K562 (cell line): ENCODE data around the gene ARRDC5. TPM values are rescaled to one million over a fixed set of nuclear protein-coding genes. Genes with fewer than 3 reads are reported as not detected.

ENCODE experiments used
- ADNP ChIP-seq: fragments of 200-800 bp; sonication (Bioruptor generic); IDR thresholded peaks from 2 replicates; pipeline ENCODE4 v1.6.1; 2016; ENCODE audit warnings: missing genetic modification characterization, missing compliant biosample characterization
- EP400 ChIP-seq: fragments of 450-650 bp; IDR thresholded peaks from 2 replicates; pipeline ENCODE4 v1.6.1; 2017; ENCODE audit warnings: antibody characterized with exemption, mild to moderate bottlenecking, moderate library complexity
- FOXA3 ChIP-seq, 2 experiments: fragments of 450-650 bp in 1 of 2; sonication (generic) in 1 of 2; formaldehyde crosslinking; IDR thresholded peaks in 1 of 2; conservative IDR thresholded peaks in 1 of 2; 2 replicates each; pipeline versions ENCODE4 v1.4.0 to v1.8.0; 2020 to 2022; ENCODE audit warnings: mild to moderate bottlenecking in 2 of 2, missing genetic modification reagents in 1 of 2
- HDAC6 ChIP-seq: IDR thresholded peaks from 2 replicates; pipeline ENCODE4 v1.6.1; 2012; ENCODE audit warnings: low read depth, mild to moderate bottlenecking, control low read depth, inconsistent platforms, low read length, moderate library complexity
- HDAC8 ChIP-seq: fragments of 450-650 bp; IDR thresholded peaks from 2 replicates; pipeline ENCODE4 v1.6.1; 2016; ENCODE audit warnings: mild to moderate bottlenecking, missing genetic modification characterization, moderate library complexity, missing compliant biosample characterization
- L3MBTL2 ChIP-seq: fragments of 450-650 bp; IDR thresholded peaks from 2 replicates; pipeline ENCODE4 v1.6.1; 2016; ENCODE audit warnings: mild to moderate bottlenecking, moderate library complexity
- NFYB ChIP-seq: IDR thresholded peaks from 2 replicates; pipeline ENCODE4 v1.6.1; 2011; ENCODE audit warnings: mild to moderate bottlenecking, moderate library complexity; ENCODE audit not compliant: insufficient read length; ENCODE audit errors: extremely low read depth
- NR2C2 ChIP-seq, 2 experiments: fragments of 200-800 bp in 1 of 2; sonication (Bioruptor generic) in 1 of 2; sonication (generic) in 1 of 2; formaldehyde crosslinking in 1 of 2; IDR thresholded peaks; 2 replicates each; pipeline versions ENCODE4 v1.6.1 to v1.8.0; 2016 to 2022; ENCODE audit warnings: mild to moderate bottlenecking in 1 of 2, missing compliant biosample characterization in 1 of 2, missing genetic modification characterization in 1 of 2, missing genetic modification reagents in 1 of 2
- PHF21A ChIP-seq: fragments of 450-650 bp; IDR thresholded peaks from 2 replicates; pipeline ENCODE4 v1.6.1; 2017; ENCODE audit warnings: low read depth, borderline replicate concordance
- RFX1 ChIP-seq: fragments of 450-650 bp; IDR thresholded peaks from 2 replicates; pipeline ENCODE4 v1.6.1; 2016; ENCODE audit warnings: mild to moderate bottlenecking, moderate library complexity
- SP2 ChIP-seq: IDR thresholded peaks from 2 replicates; pipeline ENCODE4 v1.6.1; 2011; ENCODE audit warnings: mild to moderate bottlenecking, low read depth, low read length, moderate library complexity; ENCODE audit not compliant: poor library complexity, severe bottlenecking; ENCODE audit errors: extremely low read depth
- TBP ChIP-seq: optimal IDR thresholded peaks from 2 replicates; pipeline ENCODE3; 2011; ENCODE audit warnings: low read depth, low read length, improper control_type of control experiment
- TCF7L2 ChIP-seq: fragments of 150-350 bp; IDR thresholded peaks from 2 replicates; pipeline ENCODE4 v1.6.1; 2016; ENCODE audit warnings: low read depth, mild to moderate bottlenecking, low read length, moderate library complexity
- ZBTB7A ChIP-seq: IDR thresholded peaks from 2 replicates; pipeline ENCODE4 v1.6.1; 2011; ENCODE audit warnings: low read depth, mild to moderate bottlenecking, low read length, moderate library complexity, borderline replicate concordance; ENCODE audit not compliant: control insufficient read depth
- ZNF436 ChIP-seq: fragments of 250-450, 450-650 bp; sonication (Bioruptor Pico); formaldehyde crosslinking; IDR thresholded peaks from 2 replicates; pipeline ENCODE4 v1.7.0; 2020; ENCODE audit warnings: mild to moderate bottlenecking
- ZNF586 ChIP-seq: fragments of 450-650 bp; formaldehyde crosslinking; conservative IDR thresholded peaks from 2 replicates; pipeline ENCODE4 v1.4.0; 2020; ENCODE audit warnings: mild to moderate bottlenecking, moderate library complexity
- polyA plus RNA-seq, 8 experiments: library from polyadenylated mRNA; depleted of rRNA in 4 of 8; stranded (reverse) in 5 of 8; unstranded in 3 of 8; fragments of >200 nt; fragmentation: Nextera tagmentation in 2 of 8; fragmentation: Illumina TruSeq in 1 of 8; extraction: Ambion mirVana in 2 of 8; extraction: Trizol in 1 of 8; gene quantifications; 2 replicates each; pipeline versions ENCODE4 v1.2.1 to v1.2.3, GENCODE V29; 2011 to 2014; ENCODE audit warnings: inconsistent platforms in 1 of 8, missing spikeins in 1 of 8
- total RNA-seq, 7 experiments: library from RNA; depleted of rRNA in 6 of 7; stranded (reverse); fragments of >200 nt in 6 of 7; fragmentation: Illumina TruSeq in 2 of 7; extraction: Trizol in 2 of 7; gene quantifications; 2 replicates each; pipeline versions ENCODE4 v1.2.1 to v1.2.3, GENCODE V29; 2011 to 2021; ENCODE audit warnings: low replicate concordance in 1 of 7
- TF ChIP-seq, protein P1 (sequence below): fragments of 450-650 bp; formaldehyde crosslinking; IDR thresholded peaks from 2 replicates; pipeline ENCODE4 v1.4.0; 2020; ENCODE audit warnings: mild to moderate bottlenecking, moderate library complexity
- TF ChIP-seq, protein P2 (sequence below): sonication (generic); formaldehyde crosslinking; IDR thresholded peaks from 2 replicates; pipeline ENCODE4 v1.8.0; 2022; ENCODE audit warnings: missing genetic modification reagents, mild to moderate bottlenecking, moderate library complexity, borderline replicate concordance
- TF ChIP-seq, protein P3 (sequence below), 2 experiments: fragments of 250-450 bp in 1 of 2; fragments of 450-650 bp in 1 of 2; sonication (Bioruptor Pico) in 1 of 2; IDR thresholded peaks; 2 replicates each; pipeline versions ENCODE4 v1.6.1 to v1.8.0; 2016 to 2021; ENCODE audit warnings: mild to moderate bottlenecking in 2 of 2, moderate library complexity in 2 of 2, missing compliant biosample characterization in 1 of 2, missing genetic modification characterization in 1 of 2

ARRDC5 gene
- total and polyA plus RNA-seq, 9 of the 15 experiments (the other 6 are each of a cell fraction or from before 2014, with no cell fraction given) = not detected

DNA sequence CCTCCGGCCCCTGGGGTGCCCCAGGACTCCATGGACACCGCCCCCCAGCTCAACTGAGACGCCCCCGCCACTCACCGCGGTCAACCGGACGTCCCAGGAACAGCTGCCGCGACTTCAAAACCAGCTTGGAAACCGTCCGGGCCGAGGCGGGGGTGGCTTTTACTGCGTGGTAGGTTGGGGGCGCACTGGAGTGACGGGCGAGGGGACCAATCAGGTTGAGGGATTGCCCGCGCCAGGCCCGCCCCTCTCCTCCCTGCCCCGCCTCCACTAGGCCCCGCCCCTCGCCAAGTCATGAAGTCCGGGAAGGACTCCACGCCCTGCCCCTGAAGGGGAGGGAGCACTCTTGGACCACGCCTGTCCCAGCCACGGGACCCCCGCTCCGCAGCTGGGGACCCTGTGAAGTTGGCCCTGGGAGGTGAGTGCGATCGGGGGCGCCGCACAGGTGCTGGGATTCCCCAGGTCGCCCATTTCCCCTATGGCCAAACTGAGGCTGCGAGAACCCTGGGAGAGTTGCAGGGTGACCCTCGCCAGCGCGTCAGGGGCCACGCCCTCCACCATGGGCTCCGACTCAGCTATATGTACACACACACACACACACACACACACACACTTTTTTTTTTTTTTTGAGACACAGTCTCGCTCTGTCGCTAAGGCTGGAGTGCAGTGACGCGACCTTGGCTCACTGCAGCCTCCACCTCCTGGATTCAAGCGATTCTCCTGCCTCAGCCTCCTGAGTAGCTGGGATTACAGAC lies 35.0 kb downstream of the ARRDC5 start, which contains the start of gene PLIN3 (continued):
- TF ChIP-seq EP400 (peak; percentile 89), TBP (peak; percentile 36), FOXA3 (CRISPR knock-in tag; conservative IDR thresholded peaks at IDR 0.05 in 1 of 2, IDR thresholded peaks at IDR 0.05 in 1 of 2) (peak in 1 of 2 experiments; percentile 76; a peak in 1 of 4 replicates), PHF21A (peak; percentile 59; the same call in 1 of the 2 replicates), ADNP (tag) (peak; percentile 93), HDAC8 (tag) (no peak), HDAC6 (no peak), ZNF436 (no peak), ZBTB7A (peak; percentile 64; the same call in 1 of the 2 replicates), NFYB (peak; percentile 63), TCF7L2 (no peak), L3MBTL2 (peak; percentile 56; the same call in 1 of the 2 replicates), RFX1 (no peak), ZNF586 (CRISPR knock-in tag) (no peak), SP2 (peak; percentile 74), NR2C2 (CRISPR knock-in tag; IDR thresholded peaks at IDR 0.05) (0 out of 2 replicates have a peak, but pooled peaks have one; percentile 53), NR2C2 (tag; IDR thresholded peaks at IDR 0.05) (peak; percentile 56)
- TF ChIP-seq, protein P1, sequence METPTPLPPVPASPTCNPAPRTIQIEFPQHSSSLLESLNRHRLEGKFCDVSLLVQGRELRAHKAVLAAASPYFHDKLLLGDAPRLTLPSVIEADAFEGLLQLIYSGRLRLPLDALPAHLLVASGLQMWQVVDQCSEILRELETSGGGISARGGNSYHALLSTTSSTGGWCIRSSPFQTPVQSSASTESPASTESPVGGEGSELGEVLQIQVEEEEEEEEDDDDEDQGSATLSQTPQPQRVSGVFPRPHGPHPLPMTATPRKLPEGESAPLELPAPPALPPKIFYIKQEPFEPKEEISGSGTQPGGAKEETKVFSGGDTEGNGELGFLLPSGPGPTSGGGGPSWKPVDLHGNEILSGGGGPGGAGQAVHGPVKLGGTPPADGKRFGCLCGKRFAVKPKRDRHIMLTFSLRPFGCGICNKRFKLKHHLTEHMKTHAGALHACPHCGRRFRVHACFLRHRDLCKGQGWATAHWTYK (CRISPR knock-in tag) = peak; percentile 47; the same call in 1 of the 2 replicates
- TF ChIP-seq, protein P2, sequence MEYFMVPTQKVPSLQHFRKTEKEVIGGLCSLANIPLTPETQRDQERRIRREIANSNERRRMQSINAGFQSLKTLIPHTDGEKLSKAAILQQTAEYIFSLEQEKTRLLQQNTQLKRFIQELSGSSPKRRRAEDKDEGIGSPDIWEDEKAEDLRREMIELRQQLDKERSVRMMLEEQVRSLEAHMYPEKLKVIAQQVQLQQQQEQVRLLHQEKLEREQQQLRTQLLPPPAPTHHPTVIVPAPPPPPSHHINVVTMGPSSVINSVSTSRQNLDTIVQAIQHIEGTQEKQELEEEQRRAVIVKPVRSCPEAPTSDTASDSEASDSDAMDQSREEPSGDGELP (CRISPR knock-in tag) = peak; percentile 89
- TF ChIP-seq, protein P3, sequence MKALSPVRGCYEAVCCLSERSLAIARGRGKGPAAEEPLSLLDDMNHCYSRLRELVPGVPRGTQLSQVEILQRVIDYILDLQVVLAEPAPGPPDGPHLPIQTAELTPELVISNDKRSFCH (CRISPR knock-in tag; IDR thresholded peaks at IDR 0.05) = no peak
- TF ChIP-seq, protein P3 (tag; IDR thresholded peaks at IDR 0.05) = peak; percentile 41; the same call in 1 of the 2 replicates
